ENCODE data around the gene ARL8B.
"Not testable (repeated sequence)": the region's sequence is repeated elsewhere in the genome, so short reads cannot be mapped to it uniquely, and the experiment has no call there.

GRCh38 chr3:5179036-5179435 lies 56.9 kb downstream of the ARL8B start:
- TF ChIP-seq CTCF, EZH2phosphoT487 (IDR thresholded peaks at IDR 0.05): not testable (repeated sequence)
